SK-N-SH (cell line): ENCODE data around the gene NEUROG1. TPM values are rescaled to one million over a fixed set of nuclear protein-coding genes. Genes with fewer than 3 reads are reported as not detected.
"Not testable (repeated sequence)": the region's sequence is repeated elsewhere in the genome, so short reads cannot be mapped to it uniquely, and the experiment has no call there.

Experiments used
- CTCF ChIA-PET: fragments of 300-600, 350-600 bp; formaldehyde crosslinking; extraction: SDS; loops from one replicate; lab custom pipeline; 2021; lab: Yijun Ruan, JAX
- POLR2A ChIA-PET: fragments of 350-600 bp; sonication (Branson Sonifier 250); formaldehyde crosslinking; extraction: SDS; loops from one replicate; lab custom pipeline; 2020; ENCODE audit warnings: antibody characterized with exemption, inconsistent platforms; lab: Yijun Ruan, JAX
- DNase-seq: peaks from one replicate; pipeline ENCODE4 v3.0.0; 2012
- H2AFZ ChIP-seq: fragments of 200-600 bp; sonication (generic); 2 replicates; pipeline ENCODE4 v1.8.1; 2016; ENCODE audit warnings: antibody characterized with exemption, mild to moderate bottlenecking, low read depth
- H3F3A ChIP-seq: fragments of 200-600 bp; sonication (generic); replicated peaks from 2 replicates; pipeline ENCODE3; 2016; ENCODE audit warnings: antibody characterized with exemption, mild to moderate bottlenecking; ENCODE audit not compliant: insufficient read depth
- H3K27ac ChIP-seq, 2 experiments: fragments of 200-500 bp in 1 of 2; fragments of 200-600 bp in 1 of 2; sonication (Bioruptor generic) in 1 of 2; sonication (generic), shearing (Covaris generic) in 1 of 2; 2 replicates each; pipeline versions ENCODE4 v1.5.1 to v1.6.1; 2014 to 2016; ENCODE audit warnings: low read depth in 2 of 2, inconsistent platforms in 1 of 2, low read length in 1 of 2, mild to moderate bottlenecking in 1 of 2, mixed read lengths in 1 of 2
- H3K27me3 ChIP-seq: fragments of 200-600 bp; sonication (generic), shearing (Covaris generic); 2 replicates; pipeline ENCODE4 v1.6.1; 2016; ENCODE audit warnings: mixed run types; ENCODE audit not compliant: insufficient read depth
- H3K36me3 ChIP-seq, 2 experiments: fragments of 200-500 bp in 1 of 2; fragments of 200-600 bp in 1 of 2; sonication (Bioruptor generic) in 1 of 2; sonication (generic) in 1 of 2; replicated peaks in 1 of 2; 2 replicates each; pipeline versions ENCODE3 to v1.5.1; 2014 to 2016; ENCODE audit warnings: low read length in 1 of 2, mild to moderate bottlenecking in 1 of 2; ENCODE audit not compliant: insufficient read depth in 2 of 2, control insufficient read depth in 1 of 2
- H3K4me1 ChIP-seq, 2 experiments: fragments of 200-500 bp in 1 of 2; fragments of 200-600 bp in 1 of 2; sonication (Bioruptor generic) in 1 of 2; sonication (generic), shearing (Covaris generic) in 1 of 2; 2 replicates each; pipeline versions ENCODE4 v1.5.1 to v1.6.1; 2014 to 2016; ENCODE audit warnings: low read depth in 1 of 2, low read length in 1 of 2, mixed run types in 1 of 2; ENCODE audit not compliant: insufficient read depth in 2 of 2, control insufficient read depth in 1 of 2
- H3K4me2 ChIP-seq: fragments of 200-600 bp; sonication (generic), shearing (Covaris generic); 2 replicates; pipeline ENCODE4 v1.6.1; 2017; ENCODE audit warnings: mixed run types
- H3K4me3 ChIP-seq, 2 experiments: fragments of 200-500 bp in 1 of 2; fragments of 200-600 bp in 1 of 2; sonication (Bioruptor generic) in 1 of 2; sonication (generic), shearing (Covaris generic) in 1 of 2; 2 replicates each; pipeline versions ENCODE4 v1.5.1 to v1.8.1; 2014 to 2016; ENCODE audit warnings: low read depth in 2 of 2, inconsistent platforms in 1 of 2, low read length in 1 of 2, mild to moderate bottlenecking in 1 of 2, mixed read lengths in 1 of 2, moderate library complexity in 1 of 2
- H3K79me2 ChIP-seq: fragments of 200-600 bp; sonication (generic); 2 replicates; pipeline ENCODE4 v1.8.1; 2017; ENCODE audit warnings: mild to moderate bottlenecking; ENCODE audit not compliant: insufficient read depth
- H3K9ac ChIP-seq: fragments of 200-600 bp; sonication (generic); 2 replicates; pipeline ENCODE4 v1.6.1; 2017; ENCODE audit warnings: mixed run types
- H3K9me2 ChIP-seq: fragments of 200-600 bp; sonication (generic); 2 replicates; pipeline ENCODE4 v1.6.1; 2017; ENCODE audit warnings: mixed run types
- H3K9me3 ChIP-seq: fragments of 200-600 bp; sonication (generic); 2 replicates; pipeline ENCODE4 v1.6.1; 2017; ENCODE audit warnings: mixed run types, mild to moderate bottlenecking, moderate library complexity
- H4K20me1 ChIP-seq: fragments of 200-600 bp; sonication (generic); 2 replicates; pipeline ENCODE4 v1.6.1; 2017; ENCODE audit warnings: mild to moderate bottlenecking, mixed run types; ENCODE audit not compliant: insufficient read depth
- EZH2phosphoT487 ChIP-seq: fragments of 200-600 bp; sonication (generic); IDR thresholded peaks from 2 replicates; pipeline ENCODE4 v1.6.1; 2017; ENCODE audit warnings: low read depth, mixed run types, mild to moderate bottlenecking, antibody characterized with exemption, moderate library complexity, borderline replicate concordance
- FOXJ3 ChIP-seq: sonication (generic); formaldehyde crosslinking; IDR thresholded peaks from 2 replicates; pipeline ENCODE4 v1.5.1; 2020; ENCODE audit warnings: mild to moderate bottlenecking, missing genetic modification reagents
- JUND ChIP-seq: IDR thresholded peaks from 2 replicates; pipeline ENCODE4 v1.4.0; 2012
- MEF2A ChIP-seq: IDR thresholded peaks from 2 replicates; pipeline ENCODE4 v1.4.0; 2012; ENCODE audit warnings: low read depth, borderline replicate concordance
- NFIC ChIP-seq: IDR thresholded peaks from 2 replicates; pipeline ENCODE4 v1.4.0; 2012; ENCODE audit warnings: borderline replicate concordance
- NRF1 ChIP-seq: IDR thresholded peaks from 2 replicates; pipeline ENCODE4 v1.6.1; 2012; ENCODE audit warnings: low read depth, mild to moderate bottlenecking, low read length
- POLR2AphosphoS5 ChIP-seq: IDR thresholded peaks from 2 replicates; pipeline ENCODE4 v1.6.1; 2012; ENCODE audit warnings: low read depth, low read length
- RAD21 ChIP-seq: IDR thresholded peaks from 2 replicates; pipeline ENCODE4 v1.6.1; 2012; ENCODE audit warnings: mild to moderate bottlenecking, low read length
- RCOR1 ChIP-seq: fragments of 150-350 bp; IDR thresholded peaks from 2 replicates; pipeline ENCODE4 v1.6.1; 2017; ENCODE audit warnings: antibody characterized with exemption, low read length
- SMC3 ChIP-seq: IDR thresholded peaks from 2 replicates; pipeline ENCODE4 v1.6.1; 2012; ENCODE audit warnings: low read depth, low read length, improper control_type of control experiment
- TEAD4 ChIP-seq: IDR thresholded peaks from 2 replicates; pipeline ENCODE4 v1.4.0; 2012; ENCODE audit warnings: mild to moderate bottlenecking, borderline replicate concordance; ENCODE audit not compliant: insufficient read depth
- USF1 ChIP-seq: IDR thresholded peaks from 2 replicates; pipeline ENCODE4 v1.4.0; 2012; ENCODE audit warnings: low read depth, borderline replicate concordance
- WGBS: methylation state at CpG from one replicate; pipeline ENCODE4 v1.1.6; 2017; ENCODE audit warnings: low lambda C conversion rate; 5-methylcytosine and 5-hydroxymethylcytosine counted together
- polyA plus RNA-seq, 3 experiments: library from polyadenylated mRNA; depleted of rRNA; stranded (reverse); fragments of >200 nt; gene quantifications; 2 replicates each; pipeline ENCODE4 v1.2.3, GENCODE V29; 2012

NEUROG1 gene
- polyA plus RNA-seq, 1 of the 3 experiments (the other 2 are of a cell fraction): not detected

- H3F3A ChIP-seq: no peaks in the 10 kb centered on the region
- no peaks in the 10 kb centered on the region for H3K9me2 ChIP-seq
- H3K4me3 ChIP-seq: no peak overlapping the region
- POLR2A ChIA-PET: no interaction called here
- 19% methylated on average over 3 of the region's 3 CpGs for WGBS
- CTCF ChIA-PET: interaction anchor here (0.6 to 3.0 kb wide), 6 partner anchors 18 to 1038 kb away, joined by 3 to 31 read pairs (median 5); no protein-coding TSS in a partner anchor
- no peak for TF ChIP-seq RCOR1
- no peak for TF ChIP-seq NRF1
- no peak for TF ChIP-seq SMC3
- TF ChIP-seq JUND: no peak
- TF ChIP-seq POLR2AphosphoS5: no peak
- no peak overlapping the region for H2AFZ ChIP-seq
- no peaks in the 10 kb centered on the region for H3K79me2 ChIP-seq
- no peaks in the 10 kb centered on the region for H3K36me3 ChIP-seq
- no peaks in the 10 kb centered on the region for H3K9me3 ChIP-seq
- DNase-seq: no peak
- no peak overlapping the region for H3K9ac ChIP-seq
- no peaks in the 10 kb centered on the region for H3K4me1 ChIP-seq
- H3K4me2 ChIP-seq: no peak overlapping the region
- no peaks in the 10 kb centered on the region for H4K20me1 ChIP-seq
- no peak overlapping the region for H3K27ac ChIP-seq
- peaks cover 80% of the 10 kb centered on the region for H3K27me3 ChIP-seq
These were observed 2.0 kb downstream of the NEUROG1 start for GRCh38 chr5:135533794-135534193.

- no peaks in the 10 kb centered on the region for H3K9me3 ChIP-seq
- no peak overlapping the region for H3K27ac ChIP-seq
- H3K36me3 ChIP-seq: no peaks in the 10 kb centered on the region
- no peak overlapping the region for H3K4me3 ChIP-seq
- no peak overlapping the region for H3K9ac ChIP-seq
- no peaks in the 10 kb centered on the region for H4K20me1 ChIP-seq
- H3K9me2 ChIP-seq: no peaks in the 10 kb centered on the region
- H3K4me1 ChIP-seq: no peaks in the 10 kb centered on the region
- no peak overlapping the region for H2AFZ ChIP-seq
- ChIA-PET CTCF (interaction anchor here (0.6 to 3.0 kb wide), 6 partner anchors 18 to 1039 kb away, joined by 3 to 31 read pairs (median 5); no protein-coding TSS in a partner anchor), POLR2A (no interaction called here)
- peaks cover 79% of the 10 kb centered on the region for H3K27me3 ChIP-seq
- no peaks in the 10 kb centered on the region for H3K79me2 ChIP-seq
- H3K4me2 ChIP-seq: no peak overlapping the region
- no peaks in the 10 kb centered on the region for H3F3A ChIP-seq
- TF ChIP-seq EZH2phosphoT487 (no peak), RAD21 (no peak), FOXJ3 (no peak), SMC3 (no peak), NFIC (no peak), MEF2A (no peak), USF1 (no peak), TEAD4 (no peak)
- 14% methylated on average over 1 of the region's 3 CpGs for WGBS
- DNase-seq: no peak
These were observed 2.4 kb downstream of the NEUROG1 start for GRCh38 chr5:135533334-135533733.

GRCh38 chr5:135529576-135529975 is 6.2 kb downstream of the NEUROG1 start:
- H3K9ac ChIP-seq, H3K4me2 ChIP-seq, H3K4me1 ChIP-seq, POLR2A ChIA-PET, H3K4me3 ChIP-seq, H2AFZ ChIP-seq, H3K9me2 ChIP-seq, H3K9me3 ChIP-seq, H3K79me2 ChIP-seq, DNase-seq, H4K20me1 ChIP-seq, H3K36me3 ChIP-seq, H3F3A ChIP-seq, CTCF ChIA-PET, H3K27ac ChIP-seq: not testable (repeated sequence)
- WGBS: 17% methylated on average over 5 of the region's 5 CpGs
- peaks cover 43% of the 10 kb centered on the region for H3K27me3 ChIP-seq
